Smooth muscle cell (in vitro differentiated cells): ENCODE results near the gene FARS2. TPM values are rescaled to one million over a fixed set of nuclear protein-coding genes. Genes with fewer than 3 reads are reported as not detected.

ENCODE experiments used
- DNase-seq: peaks from one replicate; lab custom pipeline; 2025; ENCODE audit not compliant: unreplicated experiment; lab: John Stamatoyannopoulos, UW
- H2AFZ ChIP-seq: fragments of 200-600 bp; sonication (generic); 2 replicates; pipeline ENCODE4 v1.6.0; 2016; ENCODE audit warnings: antibody characterized with exemption, low read depth, mild to moderate bottlenecking
- H3F3A ChIP-seq: fragments of 200-600 bp; sonication (generic); 2 replicates; pipeline ENCODE4 v1.6.0; 2017; ENCODE audit warnings: antibody characterized with exemption, low read depth
- H3K27ac ChIP-seq: fragments of 200-600 bp; sonication (generic); 2 replicates; pipeline ENCODE4 v1.5.1; 2016; ENCODE audit warnings: low read depth, mild to moderate bottlenecking
- H3K27me3 ChIP-seq: fragments of 200-600 bp; sonication (generic); 2 replicates; pipeline ENCODE4 v1.6.1; 2016; ENCODE audit warnings: low read depth, mild to moderate bottlenecking
- H3K36me3 ChIP-seq: fragments of 200-600 bp; sonication (generic); 2 replicates; pipeline ENCODE4 v1.5.1; 2016; ENCODE audit warnings: low read depth
- H3K4me1 ChIP-seq: fragments of 200-600 bp; sonication (generic); 2 replicates; pipeline ENCODE4 v1.5.1; 2016; ENCODE audit warnings: low read depth
- H3K4me2 ChIP-seq: fragments of 200-600 bp; sonication (generic); 2 replicates; pipeline ENCODE4 v1.6.0; 2016; ENCODE audit warnings: mild to moderate bottlenecking
- H3K4me3 ChIP-seq: fragments of 200-600 bp; sonication (generic); 2 replicates; pipeline ENCODE4 v1.5.1; 2016; ENCODE audit warnings: mild to moderate bottlenecking
- H3K79me2 ChIP-seq: fragments of 200-600 bp; sonication (generic); 2 replicates; pipeline ENCODE4 v1.6.0; 2016; ENCODE audit warnings: low read depth, mild to moderate bottlenecking
- H3K9ac ChIP-seq: fragments of 200-600 bp; sonication (generic); 2 replicates; pipeline ENCODE4 v1.6.0; 2016; ENCODE audit warnings: low read depth
- H3K9me3 ChIP-seq: fragments of 200-600 bp; sonication (generic); replicated peaks from 2 replicates; pipeline ENCODE4 v1.5.1; 2016; ENCODE audit warnings: low read depth
- H4K20me1 ChIP-seq: fragments of 200-600 bp; sonication (generic); 2 replicates; pipeline ENCODE4 v1.6.0; 2016; ENCODE audit warnings: low read depth
- WGBS: methylation state at CpG from one replicate; pipeline ENCODE4 v1.1.7; 2016; ENCODE audit warnings: low lambda C conversion rate; 5-methylcytosine and 5-hydroxymethylcytosine counted together
- polyA plus RNA-seq: library from polyadenylated mRNA; unstranded; fragments of >200 nt; fragmentation: Nextera tagmentation; extraction: Ambion mirVana; gene quantifications from 2 replicates; pipeline ENCODE4 v1.2.1, GENCODE V29; 2016
- total RNA-seq: library from RNA; depleted of rRNA; stranded (reverse); fragments of >200 nt; gene quantifications from 2 replicates; pipeline ENCODE4 v1.2.3, GENCODE V29; 2014
- TF ChIP-seq, protein P1 (sequence below): fragments of 200-600 bp; sonication (generic); IDR thresholded peaks from 2 replicates; pipeline ENCODE4 v1.5.1; 2017; ENCODE audit warnings: borderline replicate concordance, mild to moderate bottlenecking, antibody characterized with exemption; ENCODE audit not compliant: insufficient read depth, poor library complexity, severe bottlenecking

Gene FARS2
- total and polyA plus RNA-seq, 2 experiments from 2014 or later, result 9.6 to 13.2 TPM

DNA sequence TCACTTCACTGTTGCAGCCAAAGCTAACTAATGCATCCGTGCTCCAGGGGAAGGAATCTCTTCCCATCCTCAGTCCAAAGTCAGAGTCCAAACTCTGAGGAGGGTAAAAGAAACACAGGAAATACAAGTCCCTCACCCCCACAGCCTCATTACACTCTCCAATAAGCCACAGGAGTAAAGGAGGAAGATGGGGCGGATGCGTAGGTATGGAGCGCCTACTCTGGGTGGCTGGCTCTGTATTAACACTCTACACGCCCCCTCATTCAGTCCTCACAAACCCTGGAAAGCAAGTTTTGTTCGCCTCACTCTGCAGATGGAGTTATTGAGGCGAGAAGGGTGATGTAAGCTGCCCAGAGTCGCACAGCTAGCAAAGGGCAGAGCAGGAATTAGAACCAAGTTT, 502.6 kb downstream of the FARS2 start:
- H3K4me2 ChIP-seq, result no peak overlapping the region

DNA sequence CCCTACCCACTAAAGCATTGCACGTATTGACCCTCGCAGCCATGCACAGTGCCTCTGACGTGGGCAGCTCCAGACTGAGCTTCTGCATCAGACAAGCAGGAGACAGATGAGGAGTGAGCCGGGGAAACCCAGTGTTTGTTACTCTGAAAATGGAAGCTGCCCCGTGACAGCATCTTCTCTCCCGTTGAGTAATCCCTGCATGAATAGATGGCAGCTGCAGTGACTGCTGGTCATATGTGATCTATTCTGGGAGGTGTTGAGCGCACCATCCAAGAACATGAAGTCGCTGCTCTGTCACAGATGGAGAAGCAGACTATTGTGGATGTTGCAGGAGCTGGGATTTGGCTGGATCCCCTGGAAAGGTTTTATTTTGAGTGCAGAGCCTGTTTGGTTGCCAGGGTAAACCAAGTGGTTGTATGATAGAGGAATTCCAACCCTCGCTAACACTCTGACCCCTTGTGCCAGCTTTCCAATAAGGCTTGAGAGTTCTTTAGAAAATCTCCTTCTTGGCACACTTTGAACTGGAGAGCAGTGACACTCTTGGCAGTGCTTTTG, 503.2 kb downstream of the FARS2 start:
- no peaks in the 10 kb centered on the region for H3F3A ChIP-seq
- no peak overlapping the region for H3K27ac ChIP-seq
- WGBS, result 92% methylated on average over 9 of the region's 9 CpGs

More for the DNA sequence above, 502.6 kb downstream of the FARS2 start:
- Histone ChIP-seq H3K36me3 (no peaks in the 10 kb centered on the region), H3K4me3 (no peak overlapping the region), H3K79me2 (no peaks in the 10 kb centered on the region), H3K9ac (no peak overlapping the region), H2AFZ (no peak overlapping the region), H3K9me3 (no peaks in the 10 kb centered on the region), H4K20me1 (no peaks in the 10 kb centered on the region), H3K27ac (no peak overlapping the region), H3K27me3 (no peaks in the 10 kb centered on the region), H3F3A (no peaks in the 10 kb centered on the region), H3K4me1 (no peaks in the 10 kb centered on the region)
- 93% methylated on average over 8 of the region's 8 CpGs for WGBS
- no peak for DNase-seq
- TF ChIP-seq, protein P1, sequence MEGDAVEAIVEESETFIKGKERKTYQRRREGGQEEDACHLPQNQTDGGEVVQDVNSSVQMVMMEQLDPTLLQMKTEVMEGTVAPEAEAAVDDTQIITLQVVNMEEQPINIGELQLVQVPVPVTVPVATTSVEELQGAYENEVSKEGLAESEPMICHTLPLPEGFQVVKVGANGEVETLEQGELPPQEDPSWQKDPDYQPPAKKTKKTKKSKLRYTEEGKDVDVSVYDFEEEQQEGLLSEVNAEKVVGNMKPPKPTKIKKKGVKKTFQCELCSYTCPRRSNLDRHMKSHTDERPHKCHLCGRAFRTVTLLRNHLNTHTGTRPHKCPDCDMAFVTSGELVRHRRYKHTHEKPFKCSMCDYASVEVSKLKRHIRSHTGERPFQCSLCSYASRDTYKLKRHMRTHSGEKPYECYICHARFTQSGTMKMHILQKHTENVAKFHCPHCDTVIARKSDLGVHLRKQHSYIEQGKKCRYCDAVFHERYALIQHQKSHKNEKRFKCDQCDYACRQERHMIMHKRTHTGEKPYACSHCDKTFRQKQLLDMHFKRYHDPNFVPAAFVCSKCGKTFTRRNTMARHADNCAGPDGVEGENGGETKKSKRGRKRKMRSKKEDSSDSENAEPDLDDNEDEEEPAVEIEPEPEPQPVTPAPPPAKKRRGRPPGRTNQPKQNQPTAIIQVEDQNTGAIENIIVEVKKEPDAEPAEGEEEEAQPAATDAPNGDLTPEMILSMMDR, result no peak

DNA sequence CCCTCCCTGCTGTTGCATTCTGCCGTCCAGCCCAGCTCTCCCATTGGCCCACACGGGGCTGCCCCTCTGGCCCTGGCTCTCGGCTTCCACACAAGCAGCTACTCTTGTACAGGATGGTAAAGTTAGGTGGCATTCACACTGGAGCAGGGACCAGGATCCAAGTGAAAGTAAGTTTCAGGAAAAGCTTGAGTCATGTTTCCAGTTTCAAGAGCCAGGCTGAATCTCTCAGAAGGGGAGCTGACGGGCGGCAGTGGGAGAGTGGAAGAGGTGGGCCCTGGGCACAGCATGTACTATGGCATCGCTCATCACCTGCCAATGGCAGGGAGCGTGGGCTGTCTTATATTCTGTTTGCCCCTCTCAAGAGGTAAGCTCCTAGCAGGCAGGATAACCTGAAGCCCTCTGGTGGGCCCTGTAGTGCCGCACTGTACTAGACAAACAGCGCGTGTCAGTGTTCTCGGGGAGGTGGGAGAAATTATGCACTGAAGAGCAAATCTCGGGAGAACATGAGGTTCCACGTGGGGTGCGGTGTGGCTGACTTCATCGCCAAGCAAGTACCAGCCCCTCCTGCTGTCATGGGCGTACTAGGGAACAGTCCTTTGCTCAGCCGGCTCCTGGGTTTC, 503.9 kb downstream of the FARS2 start:
- Histone ChIP-seq H3K27me3 (no peaks in the 10 kb centered on the region), H3F3A (no peaks in the 10 kb centered on the region), H3K4me3 (no peak overlapping the region), H3K36me3 (no peaks in the 10 kb centered on the region), H3K4me2 (no peak overlapping the region), H3K9ac (no peak overlapping the region), H4K20me1 (no peaks in the 10 kb centered on the region), H3K27ac (no peak overlapping the region), H3K4me1 (no peaks in the 10 kb centered on the region), H3K9me3 (no peaks in the 10 kb centered on the region), H2AFZ (no peak overlapping the region), H3K79me2 (no peaks in the 10 kb centered on the region)
- WGBS, result 93% methylated on average over 17 of the region's 17 CpGs
- DNase-seq, result no peak
- TF ChIP-seq, protein P1, result no peak

More for the DNA sequence above, 503.2 kb downstream of the FARS2 start:
- H3K9me3 ChIP-seq, result no peaks in the 10 kb centered on the region
- no peaks in the 10 kb centered on the region for H4K20me1 ChIP-seq
- TF ChIP-seq, protein P1, result no peak
- H3K27me3 ChIP-seq, result no peaks in the 10 kb centered on the region
- no peak overlapping the region for H2AFZ ChIP-seq
- DNase-seq, result no peak
- H3K9ac ChIP-seq, result no peak overlapping the region
- H3K36me3 ChIP-seq, result no peaks in the 10 kb centered on the region
- H3K4me3 ChIP-seq, result no peak overlapping the region
- H3K4me2 ChIP-seq, result no peak overlapping the region
- H3K4me1 ChIP-seq, result no peaks in the 10 kb centered on the region
- H3K79me2 ChIP-seq, result no peaks in the 10 kb centered on the region

DNA sequence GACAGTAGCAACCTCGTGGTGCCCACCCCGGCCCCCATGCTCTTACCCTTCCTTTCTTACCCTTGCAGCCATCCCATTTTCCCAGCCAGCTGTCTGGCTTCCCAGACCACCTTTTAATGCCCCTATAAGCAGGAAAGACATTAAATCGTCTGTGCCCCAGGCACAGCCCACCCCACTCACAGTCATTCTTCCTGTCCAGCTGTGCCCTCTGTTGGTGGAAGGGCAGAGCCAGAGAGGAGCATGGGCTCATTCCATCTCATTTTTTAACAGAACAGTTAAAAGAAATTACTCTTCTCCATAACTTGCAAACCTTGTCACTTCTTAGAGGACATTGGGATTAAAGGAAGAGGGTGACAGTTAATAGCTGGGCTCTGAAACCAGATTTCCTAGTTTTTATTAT, 504.9 kb downstream of the FARS2 start:
- no peak overlapping the region for H3K27ac ChIP-seq
- no peaks in the 10 kb centered on the region for H3K27me3 ChIP-seq
- no peaks in the 10 kb centered on the region for H3K9me3 ChIP-seq
- H3K4me2 ChIP-seq, result no peak overlapping the region
- no peaks in the 10 kb centered on the region for H3K79me2 ChIP-seq
- no peaks in the 10 kb centered on the region for H3K36me3 ChIP-seq
- H3K9ac ChIP-seq, result no peak overlapping the region
- no peaks in the 10 kb centered on the region for H3F3A ChIP-seq
- TF ChIP-seq, protein P1, result no peak
- WGBS, result 66% methylated on average over 3 of the region's 3 CpGs
- DNase-seq, result no peak
- H3K4me1 ChIP-seq, result no peaks in the 10 kb centered on the region
- no peak overlapping the region for H2AFZ ChIP-seq
- no peaks in the 10 kb centered on the region for H4K20me1 ChIP-seq
- no peak overlapping the region for H3K4me3 ChIP-seq
